ENCODE measurements around the gene CFDP1. TPM values are rescaled to one million over a fixed set of nuclear protein-coding genes. Genes with fewer than 3 reads are reported as not detected.

The CFDP1 gene
- total and polyA plus RNA-seq, 2 donors (not counting 1 experiment from before 2014, with no cell fraction given), result 47.9 to 80.0 TPM

- Histone ChIP-seq H3K36me3 (ENCODE audit: control insufficient read depth, insufficient read depth, low read length) (no peaks in the 10 kb centered on the region), H3K9me3 (ENCODE audit: control insufficient read depth, insufficient read depth, low read depth, low read length) (no peaks in the 10 kb centered on the region), H3K4me1 (ENCODE audit: control insufficient read depth, extremely low read depth, insufficient read depth, low read length) (peaks cover 24% of the 10 kb centered on the region), H3K27ac (ENCODE audit: insufficient read depth, low read length) (peak overlapping the region; percentile 92), H4K20me1 (ENCODE audit: control insufficient read depth, extremely low read depth, insufficient read depth, low read length) (no peaks in the 10 kb centered on the region), H3K79me2 (ENCODE audit: control insufficient read depth, insufficient read depth, low read length) (no peaks in the 10 kb centered on the region), H2AFZ (ENCODE audit: low read length) (no peak overlapping the region), H3K9ac (ENCODE audit: insufficient read depth, low read length) (peak overlapping the region; percentile 20), H3K4me2 (ENCODE audit: extremely low read depth, insufficient read depth, low read length) (peak overlapping the region; percentile 48), H3K4me3 (replicated peaks in 1 of 4; ENCODE audit: control extremely low read depth in 1 of 4, insufficient read depth in 1 of 4, low read depth in 3 of 4, low read length in 4 of 4) (no peak overlapping the region), H3K27me3 (ENCODE audit: control insufficient read depth, insufficient read depth, low read length) (no peaks in the 10 kb centered on the region)
- DNase-seq (ENCODE audit: low read depth in 2 of 2), result no peak
- TF ChIP-seq EZH2 (IDR thresholded peaks at IDR 0.05; ENCODE audit: low read length, missing control alignments) (no peak), CTCF (conservative IDR thresholded peaks at IDR 0.05 in 1 of 2, IDR thresholded peaks at IDR 0.05 in 1 of 2; ENCODE audit: low read depth in 1 of 2, low read length in 2 of 2) (no peak)
Observed at GRCh38 chr16:75378616-75379015, 54.7 kb downstream of the CFDP1 start.

GRCh38 chr16:75377729-75378386 lies 55.4 kb downstream of the CFDP1 start:
- peaks cover 24% of the 10 kb centered on the region for H3K4me1 ChIP-seq (ENCODE audit: control insufficient read depth, extremely low read depth, insufficient read depth, low read length)
- peak overlapping the region; percentile 7 for H3K4me2 ChIP-seq (ENCODE audit: extremely low read depth, insufficient read depth, low read length)
- no peak overlapping the region for H2AFZ ChIP-seq (ENCODE audit: low read length)

More at GRCh38 chr16:75377729-75378386, 55.4 kb downstream of the CFDP1 start:
- TF ChIP-seq CTCF (conservative IDR thresholded peaks at IDR 0.05 in 1 of 2, IDR thresholded peaks at IDR 0.05 in 1 of 2; ENCODE audit: low read depth in 1 of 2, low read length in 2 of 2) (no peak), EZH2 (IDR thresholded peaks at IDR 0.05; ENCODE audit: low read length, missing control alignments) (no peak)
- Histone ChIP-seq H4K20me1 (ENCODE audit: control insufficient read depth, extremely low read depth, insufficient read depth, low read length) (no peaks in the 10 kb centered on the region), H3K27ac (ENCODE audit: insufficient read depth, low read length) (peak overlapping the region; percentile 92), H3K79me2 (ENCODE audit: control insufficient read depth, insufficient read depth, low read length) (no peaks in the 10 kb centered on the region), H3K4me3 (replicated peaks in 1 of 4; ENCODE audit: control extremely low read depth in 1 of 4, insufficient read depth in 1 of 4, low read depth in 3 of 4, low read length in 4 of 4) (no peak overlapping the region), H3K27me3 (ENCODE audit: control insufficient read depth, insufficient read depth, low read length) (no peaks in the 10 kb centered on the region), H3K9ac (ENCODE audit: insufficient read depth, low read length) (peak overlapping the region; percentile 64), H3K36me3 (ENCODE audit: control insufficient read depth, insufficient read depth, low read length) (no peaks in the 10 kb centered on the region), H3K9me3 (ENCODE audit: control insufficient read depth, insufficient read depth, low read depth, low read length) (no peaks in the 10 kb centered on the region)
- DNase-seq (ENCODE audit: low read depth in 2 of 2), result peak; percentile 91 to 96

Data from fibroblast of lung (primary cell).